Thyroid gland (tissue), 4 donors: ENCODE results near the gene ABCG5. TPM values are rescaled to one million over a fixed set of nuclear protein-coding genes. Genes with fewer than 3 reads are reported as not detected.

ENCODE experiments used
- DNase-seq, 2 donors: peaks; one replicate each; pipeline ENCODE4 v3.0.0-alpha.2; 2019
- H3K27ac ChIP-seq, 3 donors: fragments of 200-600 bp; sonication (generic); 1 replicate in 2 of 3; 2 replicates in 1 of 3; pipeline ENCODE4 v1.5.1; 2016 to 2019; ENCODE audit warnings: mild to moderate bottlenecking in 1 of 3, moderate library complexity in 1 of 3
- H3K27me3 ChIP-seq: fragments of 200-600 bp; sonication (generic); one replicate; pipeline ENCODE4 v1.5.1; 2019
- H3K36me3 ChIP-seq, 2 donors: fragments of 200-600 bp; sonication (generic); one replicate each; pipeline ENCODE4 v1.5.1; 2016 to 2019
- H3K4me1 ChIP-seq, 2 donors: fragments of 200-600 bp; sonication (generic); one replicate each; pipeline ENCODE4 v1.5.1; 2017 to 2019
- H3K4me3 ChIP-seq, 3 donors: fragments of 200-600 bp; sonication (generic); replicated peaks in 1 of 3; 1 replicate in 2 of 3; 2 replicates in 1 of 3; pipeline ENCODE4 v1.5.1; 2016; ENCODE audit warnings: mild to moderate bottlenecking in 1 of 3
- H3K9me3 ChIP-seq: fragments of 200-600 bp; sonication (generic); one replicate; pipeline ENCODE4 v1.5.1; 2017
- POLR2A ChIP-seq, 2 donors: fragments of 450-650 bp; IDR thresholded peaks; one replicate each; pipeline ENCODE4 v1.6.1; 2017; ENCODE audit warnings: antibody characterized with exemption in 2 of 2, mild to moderate bottlenecking in 2 of 2, moderate library complexity in 1 of 2
- WGBS, 2 donors: methylation state at CpG; one replicate each; pipeline ENCODE4 v1.1.5; 2017; 5-methylcytosine and 5-hydroxymethylcytosine counted together
- intact Hi-C: fragments of 100-400 bp; cut with DNase I; formaldehyde crosslinking; loops from one replicate; pipeline ENCODE4 v1.15.1; 2023
- small RNA-seq: library from RNA; depleted of rRNA; stranded (forward); fragments of <200 nt; gene quantifications from one replicate; pipeline ENCODE3, GENCODE V24; 2016
- total RNA-seq, 4 donors: library from RNA; depleted of rRNA; stranded (reverse); fragments of >200 nt; gene quantifications; one replicate each; pipeline ENCODE4 v1.2.3, GENCODE V29; 2016
- TF ChIP-seq, protein P1 (sequence below), 6 experiments: fragments of 200-600 bp in 3 of 6; fragments of 450-650 bp in 3 of 6; sonication (generic) in 3 of 6; IDR thresholded peaks; one replicate each; pipeline ENCODE4 v1.5.1; 2016 to 2019; ENCODE audit warnings: antibody characterized with exemption in 6 of 6, mild to moderate bottlenecking in 2 of 6, inconsistent platforms in 1 of 6, moderate library complexity in 1 of 6

The ABCG5 gene
- total RNA-seq, 4 donors from 2014 or later, result not detected

DNA sequence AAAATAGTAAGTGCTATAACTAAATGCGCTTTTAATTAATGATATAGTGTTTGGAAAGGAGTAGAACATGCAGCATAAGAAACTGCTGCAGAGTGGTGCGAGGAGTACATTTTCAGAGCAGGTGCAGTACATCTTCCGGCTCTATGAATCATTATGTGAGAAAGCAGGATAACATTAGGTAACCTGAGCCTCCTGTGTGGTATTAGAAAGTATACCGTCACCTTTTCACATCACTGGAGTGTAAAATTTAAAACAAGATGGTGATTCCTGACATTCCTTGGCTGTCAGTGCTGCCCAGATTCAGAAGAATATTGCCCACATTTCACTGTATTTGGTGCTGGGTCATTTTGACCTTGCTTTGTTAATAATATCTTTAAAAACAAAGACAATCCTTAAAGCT is 72.6 kb downstream of the ABCG5 start:
- TF ChIP-seq POLR2A (IDR thresholded peaks at IDR 0.05), result no peak
- TF ChIP-seq, protein P1, sequence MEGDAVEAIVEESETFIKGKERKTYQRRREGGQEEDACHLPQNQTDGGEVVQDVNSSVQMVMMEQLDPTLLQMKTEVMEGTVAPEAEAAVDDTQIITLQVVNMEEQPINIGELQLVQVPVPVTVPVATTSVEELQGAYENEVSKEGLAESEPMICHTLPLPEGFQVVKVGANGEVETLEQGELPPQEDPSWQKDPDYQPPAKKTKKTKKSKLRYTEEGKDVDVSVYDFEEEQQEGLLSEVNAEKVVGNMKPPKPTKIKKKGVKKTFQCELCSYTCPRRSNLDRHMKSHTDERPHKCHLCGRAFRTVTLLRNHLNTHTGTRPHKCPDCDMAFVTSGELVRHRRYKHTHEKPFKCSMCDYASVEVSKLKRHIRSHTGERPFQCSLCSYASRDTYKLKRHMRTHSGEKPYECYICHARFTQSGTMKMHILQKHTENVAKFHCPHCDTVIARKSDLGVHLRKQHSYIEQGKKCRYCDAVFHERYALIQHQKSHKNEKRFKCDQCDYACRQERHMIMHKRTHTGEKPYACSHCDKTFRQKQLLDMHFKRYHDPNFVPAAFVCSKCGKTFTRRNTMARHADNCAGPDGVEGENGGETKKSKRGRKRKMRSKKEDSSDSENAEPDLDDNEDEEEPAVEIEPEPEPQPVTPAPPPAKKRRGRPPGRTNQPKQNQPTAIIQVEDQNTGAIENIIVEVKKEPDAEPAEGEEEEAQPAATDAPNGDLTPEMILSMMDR (IDR thresholded peaks at IDR 0.05), result no peak
- DNase-seq, result no peak
- Histone ChIP-seq H3K27ac (no peak overlapping the region), H3K27me3 (no peaks in the 10 kb centered on the region), H3K4me3 (no peak overlapping the region), H3K4me1 (no peaks in the 10 kb centered on the region), H3K9me3 (no peaks in the 10 kb centered on the region), H3K36me3 (no peaks in the 10 kb centered on the region)
- intact Hi-C loops, result no loop called here
- WGBS, 2 donors, result 89 to 94% methylated on average over 4 of the region's 4 CpGs

DNA sequence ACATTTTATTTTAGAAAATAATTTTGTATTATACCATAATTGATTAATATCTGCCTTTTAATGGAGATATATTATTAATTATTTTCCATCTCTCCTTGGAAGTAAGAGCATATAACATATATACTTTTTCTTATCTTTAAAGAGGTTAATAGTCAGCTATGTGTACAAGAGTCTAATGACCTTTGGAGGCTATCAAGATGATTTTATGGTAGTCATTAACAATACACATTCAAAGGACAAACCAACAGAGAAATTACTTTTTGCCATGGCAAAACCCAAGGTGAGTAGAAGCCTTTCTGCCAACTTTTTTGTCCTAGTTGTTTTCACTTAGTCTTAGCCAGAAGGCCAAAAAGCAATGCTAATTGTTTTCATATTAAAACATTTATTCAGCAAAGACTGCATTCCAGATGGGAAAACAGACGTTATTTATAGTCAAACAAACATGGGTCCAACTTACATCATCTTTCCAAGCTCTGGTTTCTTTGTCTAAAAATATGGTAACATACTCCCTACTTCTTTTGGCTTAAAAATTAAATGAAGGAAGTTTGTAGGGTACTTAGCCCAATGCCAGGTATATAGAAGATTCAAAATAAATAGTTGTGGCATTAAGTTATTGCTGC is 74.4 kb downstream of the ABCG5 start:
- H3K9me3 ChIP-seq, result no peaks in the 10 kb centered on the region
- 58 to 59% methylated on average over 1 of the region's 1 CpG for WGBS, 2 donors
- no peaks in the 10 kb centered on the region for H3K36me3 ChIP-seq
- H3K27me3 ChIP-seq, result no peaks in the 10 kb centered on the region
- TF ChIP-seq, protein P1 (IDR thresholded peaks at IDR 0.05), result no peak
- TF ChIP-seq POLR2A (IDR thresholded peaks at IDR 0.05), result no peak
- H3K4me3 ChIP-seq, result no peak overlapping the region
- intact Hi-C loops, result no loop called here
- H3K4me1 ChIP-seq, result no peaks in the 10 kb centered on the region
- DNase-seq, result no peak
- H3K27ac ChIP-seq, result no peak overlapping the region

DNA sequence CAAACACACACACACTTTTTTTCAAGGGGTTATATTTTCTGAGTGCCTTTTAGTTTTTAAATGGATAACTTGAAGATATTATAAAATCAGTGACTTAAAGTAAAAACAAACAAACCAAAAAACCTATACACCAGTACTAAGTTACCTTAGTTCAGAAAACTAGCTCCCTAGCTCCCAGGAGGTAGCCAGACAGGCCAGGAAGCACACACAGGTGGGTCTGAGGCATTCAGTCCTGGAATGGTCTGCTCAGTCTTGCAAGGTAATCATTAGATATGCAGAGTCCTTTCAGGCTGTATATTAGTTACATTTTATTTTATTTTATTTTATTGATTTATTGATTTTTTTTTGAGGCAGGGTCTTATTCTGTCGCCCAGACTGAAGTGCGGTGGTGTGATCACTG is 75.5 kb downstream of the ABCG5 start:
- Histone ChIP-seq H3K36me3 (no peaks in the 10 kb centered on the region), H3K9me3 (no peaks in the 10 kb centered on the region), H3K27ac (no peak overlapping the region), H3K4me1 (peaks cover 0 to 7% of the 10 kb centered on the region in 2 donors), H3K4me3 (no peak overlapping the region), H3K27me3 (no peaks in the 10 kb centered on the region)
- TF ChIP-seq POLR2A (IDR thresholded peaks at IDR 0.05), result no peak
- TF ChIP-seq, protein P1 (IDR thresholded peaks at IDR 0.05), result no peak
- 98 to 100% methylated on average over 2 of the region's 2 CpGs for WGBS, 2 donors
- no peak for DNase-seq
- intact Hi-C loops, result no loop called here

Small RNA genes lying within 50 kb of the gene (small RNA-seq; reads per million reads assigned to genes)
- gene RN7SKP66, result not detected

Other genes starting within 250 kb of the ABCG5 start
- gene THADA, start 242.8 kb downstream of the ABCG5 start, total RNA-seq, result 10 to 100 TPM; 49.9 to 90.2 (median 65.2) TPM
- 10 to 100 TPM; 15.3 to 29.8 (median 22.4) TPM for gene PLEKHH2, start 201.6 kb downstream of the ABCG5 start, total RNA-seq
- 1 to 10 TPM in 2 of 4 donors, under 1 TPM in 1, not detected in 1; 0.68 to 1.8 (median 1.1) TPM for gene C1GALT1C1L, start 162.4 kb downstream of the ABCG5 start, total RNA-seq
- 10 to 100 TPM; 37.7 to 55.0 (median 45.2) TPM for gene DYNC2LI1, start 64.8 kb downstream of the ABCG5 start, total RNA-seq
- gene ABCG8, start 132 bp upstream of the ABCG5 start, total RNA-seq, result not detected
- gene LRPPRC, start 157.2 kb upstream of the ABCG5 start, total RNA-seq, result 10 to 100 TPM; 47.5 to 79.3 (median 54.9) TPM